Neural crest cell (in vitro differentiated cells): Measurements from ENCODE around the gene ASCL1. TPM values are rescaled to one million over a fixed set of nuclear protein-coding genes. Genes with fewer than 3 reads are reported as not detected.

Experiments used
- DNase-seq: peaks from one replicate; pipeline ENCODE4 v3.0.0; 2021; ENCODE audit warnings: low read depth, mixed read lengths, low spot score
- H3K27ac Mint-ChIP-seq: one replicate; pipeline ENCODE4 v1.8.0; 2021; ENCODE audit warnings: mild to moderate bottlenecking, mixed read lengths; ENCODE audit not compliant: unreplicated experiment
- H3K27me3 Mint-ChIP-seq: 2 replicates; pipeline ENCODE4 v1.8.0; 2021; ENCODE audit warnings: low read depth, mild to moderate bottlenecking, mixed read lengths
- H3K36me3 Mint-ChIP-seq: 2 replicates; pipeline ENCODE4 v1.8.0; 2021; ENCODE audit warnings: low read depth, mild to moderate bottlenecking, mixed read lengths
- H3K4me1 Mint-ChIP-seq: 2 replicates; pipeline ENCODE4 v1.8.0; 2021; ENCODE audit warnings: mixed read lengths
- H3K4me3 Mint-ChIP-seq: one replicate; pipeline ENCODE4 v1.8.0; 2021; ENCODE audit warnings: mild to moderate bottlenecking, mixed read lengths
- H3K9me3 Mint-ChIP-seq: 2 replicates; pipeline ENCODE4 v1.8.0; 2021; ENCODE audit warnings: mixed read lengths
- total RNA-seq: library from RNA; stranded (reverse); gene quantifications from 2 replicates; pipeline ENCODE4 v1.2.1, GENCODE V29; 2021
- TF ChIP-seq, protein P1 (sequence below): fragments of 200-600 bp; sonication (generic); conservative IDR thresholded peaks from 2 replicates; pipeline ENCODE4 v1.5.0; 2021; ENCODE audit warnings: antibody characterized with exemption, mild to moderate bottlenecking

Gene ASCL1
- total RNA-seq, 1 donor from 2014 or later, result 4.3 TPM

DNA sequence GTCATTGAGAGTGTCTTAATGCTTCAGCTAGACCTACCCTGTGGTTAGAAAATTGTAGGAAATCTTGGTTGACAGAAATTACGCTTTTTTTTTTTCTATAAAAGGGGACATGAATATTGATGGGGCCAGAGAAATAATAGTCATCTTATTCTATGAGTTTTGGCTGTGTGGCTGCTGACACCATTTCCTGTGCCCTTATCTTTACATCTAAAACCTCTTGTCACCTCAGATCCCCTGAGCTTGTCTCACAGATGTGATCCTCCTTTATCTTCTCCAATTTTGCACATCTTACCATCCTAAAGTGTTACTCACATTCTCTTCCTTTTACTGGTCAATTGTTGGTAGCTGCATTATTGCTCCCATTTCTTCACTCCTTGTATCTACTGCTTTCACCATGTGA is 36.1 kb downstream of the ASCL1 start:
- Mint-ChIP-seq H3K4me1 (no peaks in the 10 kb centered on the region), H3K27ac (no peak overlapping the region), H3K27me3 (peaks cover 2% of the 10 kb centered on the region), H3K36me3 (peaks cover 2% of the 10 kb centered on the region), H3K4me3 (no peak overlapping the region), H3K9me3 (peaks cover 3% of the 10 kb centered on the region)
- TF ChIP-seq, protein P1, sequence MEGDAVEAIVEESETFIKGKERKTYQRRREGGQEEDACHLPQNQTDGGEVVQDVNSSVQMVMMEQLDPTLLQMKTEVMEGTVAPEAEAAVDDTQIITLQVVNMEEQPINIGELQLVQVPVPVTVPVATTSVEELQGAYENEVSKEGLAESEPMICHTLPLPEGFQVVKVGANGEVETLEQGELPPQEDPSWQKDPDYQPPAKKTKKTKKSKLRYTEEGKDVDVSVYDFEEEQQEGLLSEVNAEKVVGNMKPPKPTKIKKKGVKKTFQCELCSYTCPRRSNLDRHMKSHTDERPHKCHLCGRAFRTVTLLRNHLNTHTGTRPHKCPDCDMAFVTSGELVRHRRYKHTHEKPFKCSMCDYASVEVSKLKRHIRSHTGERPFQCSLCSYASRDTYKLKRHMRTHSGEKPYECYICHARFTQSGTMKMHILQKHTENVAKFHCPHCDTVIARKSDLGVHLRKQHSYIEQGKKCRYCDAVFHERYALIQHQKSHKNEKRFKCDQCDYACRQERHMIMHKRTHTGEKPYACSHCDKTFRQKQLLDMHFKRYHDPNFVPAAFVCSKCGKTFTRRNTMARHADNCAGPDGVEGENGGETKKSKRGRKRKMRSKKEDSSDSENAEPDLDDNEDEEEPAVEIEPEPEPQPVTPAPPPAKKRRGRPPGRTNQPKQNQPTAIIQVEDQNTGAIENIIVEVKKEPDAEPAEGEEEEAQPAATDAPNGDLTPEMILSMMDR, result no peak
- no peak for DNase-seq

GRCh38 chr12:102995372-102995771 is 37.9 kb downstream of the ASCL1 start:
- Mint-ChIP-seq H3K27me3 (peaks cover 2% of the 10 kb centered on the region), H3K4me1 (no peaks in the 10 kb centered on the region), H3K9me3 (peaks cover 14% of the 10 kb centered on the region), H3K4me3 (no peak overlapping the region), H3K36me3 (peaks cover 13% of the 10 kb centered on the region), H3K27ac (no peak overlapping the region)
- no peak for DNase-seq
- TF ChIP-seq, protein P1, result no peak

Other genes starting within 250 kb of the ASCL1 start
- not detected in 2 replicates for gene PAH, start 40.4 kb upstream of the ASCL1 start, total RNA-seq